ENCODE data around the gene IFI16.

The IFI16 gene

GRCh38 chr1:158978730-158979129 is 31.0 kb upstream of the IFI16 start:
- Histone ChIP-seq H3K79me2 (ENCODE audit: insufficient read depth, low read length) (no peaks in the 10 kb centered on the region), H2AFZ (ENCODE audit: low read depth, low read length) (no peak overlapping the region), H4K20me1 (ENCODE audit: insufficient read depth, low read length) (no peaks in the 10 kb centered on the region), H3K36me3 (ENCODE audit: insufficient read depth, low read length) (no peaks in the 10 kb centered on the region), H3K4me2 (ENCODE audit: insufficient read depth, low read length) (no peak overlapping the region), H3K9me3 (ENCODE audit: insufficient read depth, low read length, severe bottlenecking) (peaks cover 4% of the 10 kb centered on the region), H3K27ac (ENCODE audit: low read length) (no peak overlapping the region), H3K27me3 (ENCODE audit: insufficient read depth, low read length, poor library complexity) (peaks cover 8% of the 10 kb centered on the region), H3K4me1 (ENCODE audit: insufficient read depth, low read length) (no peaks in the 10 kb centered on the region), H3K9ac (ENCODE audit: low read depth, low read length) (no peak overlapping the region), H3K4me3 (ENCODE audit: low read depth in 1 of 2, low read length in 2 of 2) (no peak overlapping the region)
- no peak for TF ChIP-seq EZH2 (IDR thresholded peaks at IDR 0.05; ENCODE audit: borderline replicate concordance, low read depth, low read length, severe bottlenecking)
- DNase-seq = no peak
- no peak for ATAC-seq (ENCODE audit: insufficient read depth, low read depth)

- no peak for DNase-seq
- no peak overlapping the region for H3K4me2 ChIP-seq (ENCODE audit: insufficient read depth, low read length)
- no peak for ATAC-seq (ENCODE audit: insufficient read depth, low read depth)
- no peak overlapping the region for H3K27ac ChIP-seq (ENCODE audit: low read length)
- H3K9me3 ChIP-seq (ENCODE audit: insufficient read depth, low read length, severe bottlenecking) = peaks cover 4% of the 10 kb centered on the region
- no peaks in the 10 kb centered on the region for H4K20me1 ChIP-seq (ENCODE audit: insufficient read depth, low read length)
- H3K9ac ChIP-seq (ENCODE audit: low read depth, low read length) = no peak overlapping the region
- no peaks in the 10 kb centered on the region for H3K79me2 ChIP-seq (ENCODE audit: insufficient read depth, low read length)
- no peak overlapping the region for H3K4me3 ChIP-seq (ENCODE audit: low read depth in 1 of 2, low read length in 2 of 2)
- no peak overlapping the region for H2AFZ ChIP-seq (ENCODE audit: low read depth, low read length)
- H3K36me3 ChIP-seq (ENCODE audit: insufficient read depth, low read length) = no peaks in the 10 kb centered on the region
- no peaks in the 10 kb centered on the region for H3K4me1 ChIP-seq (ENCODE audit: insufficient read depth, low read length)
- TF ChIP-seq CTCF (IDR thresholded peaks at IDR 0.05; ENCODE audit: borderline replicate concordance, extremely low read depth, low read length, poor library complexity, severe bottlenecking) = no peak
- TF ChIP-seq EZH2 (IDR thresholded peaks at IDR 0.05; ENCODE audit: borderline replicate concordance, low read depth, low read length, severe bottlenecking) = no peak
- H3K27me3 ChIP-seq (ENCODE audit: insufficient read depth, low read length, poor library complexity) = peaks cover 8% of the 10 kb centered on the region
These were observed 30.5 kb upstream of the IFI16 start for GRCh38 chr1:158979229-158979628.

- no peak overlapping the region for H3K4me2 ChIP-seq (ENCODE audit: insufficient read depth, low read length)
- TF ChIP-seq EZH2 (IDR thresholded peaks at IDR 0.05; ENCODE audit: borderline replicate concordance, low read depth, low read length, severe bottlenecking) (no peak), CTCF (IDR thresholded peaks at IDR 0.05; ENCODE audit: borderline replicate concordance, extremely low read depth, low read length, poor library complexity, severe bottlenecking) (no peak)
- DNase-seq = no peak
These were observed 26.5 kb upstream of the IFI16 start for GRCh38 chr1:158983235-158983634.

GRCh38 chr1:158984386-158984785 is 25.3 kb upstream of the IFI16 start:
- no peak overlapping the region for H3K4me3 ChIP-seq (ENCODE audit: low read depth in 1 of 2, low read length in 2 of 2)
- TF ChIP-seq CTCF (IDR thresholded peaks at IDR 0.05; ENCODE audit: borderline replicate concordance, extremely low read depth, low read length, poor library complexity, severe bottlenecking) = no peak
- peaks cover 4% of the 10 kb centered on the region for H3K9me3 ChIP-seq (ENCODE audit: insufficient read depth, low read length, severe bottlenecking)
- ATAC-seq (ENCODE audit: insufficient read depth, low read depth) = no peak
- H3K4me1 ChIP-seq (ENCODE audit: insufficient read depth, low read length) = no peaks in the 10 kb centered on the region
- H3K9ac ChIP-seq (ENCODE audit: low read depth, low read length) = no peak overlapping the region
- no peak for DNase-seq
- H3K27me3 ChIP-seq (ENCODE audit: insufficient read depth, low read length, poor library complexity) = peaks cover 5% of the 10 kb centered on the region
- H3K4me2 ChIP-seq (ENCODE audit: insufficient read depth, low read length) = no peak overlapping the region
- no peaks in the 10 kb centered on the region for H3K36me3 ChIP-seq (ENCODE audit: insufficient read depth, low read length)
- H4K20me1 ChIP-seq (ENCODE audit: insufficient read depth, low read length) = no peaks in the 10 kb centered on the region
- no peaks in the 10 kb centered on the region for H3K79me2 ChIP-seq (ENCODE audit: insufficient read depth, low read length)
- no peak overlapping the region for H3K27ac ChIP-seq (ENCODE audit: low read length)
- no peak overlapping the region for H2AFZ ChIP-seq (ENCODE audit: low read depth, low read length)

More at GRCh38 chr1:158983235-158983634, 26.5 kb upstream of the IFI16 start:
- no peak overlapping the region for H2AFZ ChIP-seq (ENCODE audit: low read depth, low read length)
- peaks cover 5% of the 10 kb centered on the region for H3K27me3 ChIP-seq (ENCODE audit: insufficient read depth, low read length, poor library complexity)
- H4K20me1 ChIP-seq (ENCODE audit: insufficient read depth, low read length) = no peaks in the 10 kb centered on the region
- no peak for ATAC-seq (ENCODE audit: insufficient read depth, low read depth)
- H3K9ac ChIP-seq (ENCODE audit: low read depth, low read length) = no peak overlapping the region
- H3K4me1 ChIP-seq (ENCODE audit: insufficient read depth, low read length) = no peaks in the 10 kb centered on the region
- H3K79me2 ChIP-seq (ENCODE audit: insufficient read depth, low read length) = no peaks in the 10 kb centered on the region
- no peaks in the 10 kb centered on the region for H3K36me3 ChIP-seq (ENCODE audit: insufficient read depth, low read length)
- H3K4me3 ChIP-seq (ENCODE audit: low read depth in 1 of 2, low read length in 2 of 2) = no peak overlapping the region
- no peak overlapping the region for H3K27ac ChIP-seq (ENCODE audit: low read length)
- peaks cover 4% of the 10 kb centered on the region for H3K9me3 ChIP-seq (ENCODE audit: insufficient read depth, low read length, severe bottlenecking)

Data from DND-41 (cell line).